ENCODE measurements around the gene BUB3.

The BUB3 gene

DNA sequence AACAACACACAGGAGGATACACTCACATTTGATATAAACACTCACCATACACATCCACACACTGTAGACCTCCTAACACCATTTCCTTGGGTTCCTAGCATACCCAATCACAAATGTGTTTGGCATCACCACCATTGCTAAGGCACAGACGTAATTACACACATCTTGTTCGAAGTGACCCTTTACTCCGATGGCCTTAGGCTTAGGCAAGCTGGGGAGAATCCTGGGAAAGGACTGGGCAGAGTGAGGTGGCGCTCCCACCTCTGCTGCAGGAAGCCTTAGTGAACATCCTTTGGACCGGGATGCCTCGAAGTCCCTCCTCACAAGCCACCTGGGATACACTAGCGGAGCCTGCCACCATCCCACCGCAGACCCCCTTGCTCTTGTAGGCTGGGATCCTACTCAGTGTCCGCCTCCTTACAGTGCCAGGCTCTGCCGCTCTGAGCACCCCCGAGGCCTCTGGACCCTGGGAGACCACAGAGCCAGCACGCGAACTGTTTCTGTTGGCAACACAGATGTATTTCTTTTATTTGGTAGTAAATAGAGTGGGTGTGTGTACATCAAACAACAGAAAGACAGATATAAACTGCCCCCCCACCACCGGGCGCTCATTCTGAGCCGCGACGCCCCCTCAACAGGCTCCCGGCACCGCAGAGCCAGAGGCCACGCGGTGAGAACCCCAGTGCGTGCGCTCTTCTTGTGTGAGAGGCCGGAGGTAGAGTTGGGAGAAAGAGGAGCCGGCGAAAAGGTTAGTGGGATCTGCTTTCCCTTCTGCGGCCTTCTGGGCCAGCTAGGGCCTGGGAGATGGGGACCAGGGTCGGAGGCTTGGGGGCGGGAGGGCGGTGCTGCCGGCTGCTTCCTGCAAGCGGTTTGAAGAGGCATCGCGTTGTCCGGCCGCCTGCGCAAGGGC lies 12.2 kb upstream of the BUB3 start:
- no peak for DNase-seq

- DNase-seq = no peak
These were observed 11.5 kb upstream of the BUB3 start for GRCh38 chr10:123142701-123143161.

DNA sequence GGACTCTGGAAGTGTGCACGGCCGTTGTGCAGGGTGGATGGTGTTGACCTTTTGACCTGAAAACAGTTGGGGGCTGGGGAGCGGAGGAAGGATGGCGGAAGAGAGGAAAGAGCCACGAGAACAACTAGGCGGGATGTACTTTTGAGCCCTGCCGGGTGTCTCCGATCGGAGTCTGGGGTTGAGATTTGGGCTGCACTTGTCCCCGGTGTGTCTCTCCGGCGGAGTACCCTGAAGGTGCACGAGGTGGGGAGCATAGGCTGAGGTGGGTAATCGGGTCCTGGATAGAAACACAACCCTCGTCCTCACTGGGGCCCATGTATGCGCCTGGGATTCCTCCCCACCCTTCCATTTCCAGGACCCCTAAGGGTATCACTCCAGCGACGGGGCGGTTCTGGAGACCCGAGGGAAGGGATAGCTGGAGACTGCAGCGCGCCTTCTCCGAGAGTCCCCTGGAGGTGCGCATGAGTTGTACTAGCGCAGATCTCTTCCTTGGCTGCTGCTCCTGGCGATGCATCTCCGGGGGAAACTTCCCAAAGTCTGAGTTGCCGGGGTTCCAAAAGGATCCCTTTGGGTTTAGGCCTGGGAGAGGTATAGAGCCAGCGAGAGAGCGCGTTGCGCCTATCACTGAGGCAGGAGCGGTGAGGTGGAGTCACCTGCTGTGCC lies 10.9 kb upstream of the BUB3 start:
- DNase-seq = no peak

GRCh38 chr10:123143825-123144168 lies 10.4 kb upstream of the BUB3 start:
- DNase-seq = no peak

DNA sequence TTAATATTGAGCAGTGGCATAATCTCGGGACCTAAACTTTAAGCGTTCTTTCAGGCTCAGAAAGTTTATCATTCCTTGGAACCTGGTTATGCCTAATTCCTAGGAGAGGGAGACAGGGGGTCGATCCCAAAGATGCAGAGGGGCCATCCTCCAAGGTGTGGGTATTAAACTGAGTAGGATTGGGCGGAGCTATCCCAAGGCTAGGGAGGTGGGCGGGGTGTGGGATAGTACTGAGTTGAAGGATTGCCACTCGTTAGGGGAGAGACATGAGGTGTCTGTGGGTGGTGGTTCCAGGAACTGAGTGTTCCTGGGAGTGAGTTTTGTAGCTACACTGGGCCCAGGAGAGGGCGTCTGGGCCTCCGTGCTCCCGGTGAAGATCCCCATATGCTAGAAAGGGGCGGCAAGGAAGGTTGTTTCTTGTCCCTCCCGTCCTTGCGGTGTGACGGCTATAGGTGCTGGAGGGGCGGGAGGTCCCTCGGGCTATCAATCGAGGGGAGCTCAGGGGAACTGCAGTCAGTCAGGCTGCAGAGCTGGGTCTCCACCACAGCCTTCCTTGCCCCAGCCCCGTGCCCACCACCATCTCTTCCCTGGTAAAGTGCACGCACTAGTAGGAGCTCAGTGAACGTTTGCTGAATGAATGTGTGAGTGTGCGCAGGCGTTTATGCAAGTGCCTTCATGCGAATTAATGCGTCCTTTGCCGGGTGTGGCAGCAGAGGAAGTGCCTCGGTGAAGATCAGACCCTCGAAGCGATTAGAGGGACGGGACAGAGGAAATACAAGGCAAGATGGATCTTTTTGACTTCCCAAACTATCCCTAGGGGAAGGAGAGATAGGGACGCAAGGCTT lies 9.3 kb upstream of the BUB3 start:
- peak; percentile 86 for DNase-seq

DNA sequence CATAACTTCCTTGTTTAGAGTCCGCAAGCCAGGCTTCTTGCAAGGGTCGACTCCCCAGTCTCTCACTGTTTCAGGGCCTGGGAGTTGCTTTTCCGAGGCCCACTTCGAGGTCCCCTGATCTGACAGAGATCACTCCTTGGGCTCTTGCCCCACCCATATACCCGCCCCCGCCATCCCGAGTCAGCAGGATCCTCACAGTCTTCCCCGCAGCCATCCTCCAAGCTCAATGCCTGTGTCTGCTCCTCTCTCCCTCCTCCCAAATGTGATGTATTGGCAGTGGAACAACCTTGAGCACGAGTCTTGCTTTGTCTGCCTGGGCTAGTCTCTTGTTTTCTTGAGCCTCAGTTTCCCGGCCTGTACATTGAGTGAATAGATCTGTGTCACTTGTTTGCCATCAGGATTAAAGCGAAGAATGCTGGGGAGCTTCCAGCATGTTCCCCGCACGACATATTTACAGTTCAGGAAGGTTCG lies 8.6 kb upstream of the BUB3 start:
- DNase-seq = no peak

GRCh38 chr10:123146013-123146893 lies 7.9 kb upstream of the BUB3 start:
- no peak for DNase-seq

DNA sequence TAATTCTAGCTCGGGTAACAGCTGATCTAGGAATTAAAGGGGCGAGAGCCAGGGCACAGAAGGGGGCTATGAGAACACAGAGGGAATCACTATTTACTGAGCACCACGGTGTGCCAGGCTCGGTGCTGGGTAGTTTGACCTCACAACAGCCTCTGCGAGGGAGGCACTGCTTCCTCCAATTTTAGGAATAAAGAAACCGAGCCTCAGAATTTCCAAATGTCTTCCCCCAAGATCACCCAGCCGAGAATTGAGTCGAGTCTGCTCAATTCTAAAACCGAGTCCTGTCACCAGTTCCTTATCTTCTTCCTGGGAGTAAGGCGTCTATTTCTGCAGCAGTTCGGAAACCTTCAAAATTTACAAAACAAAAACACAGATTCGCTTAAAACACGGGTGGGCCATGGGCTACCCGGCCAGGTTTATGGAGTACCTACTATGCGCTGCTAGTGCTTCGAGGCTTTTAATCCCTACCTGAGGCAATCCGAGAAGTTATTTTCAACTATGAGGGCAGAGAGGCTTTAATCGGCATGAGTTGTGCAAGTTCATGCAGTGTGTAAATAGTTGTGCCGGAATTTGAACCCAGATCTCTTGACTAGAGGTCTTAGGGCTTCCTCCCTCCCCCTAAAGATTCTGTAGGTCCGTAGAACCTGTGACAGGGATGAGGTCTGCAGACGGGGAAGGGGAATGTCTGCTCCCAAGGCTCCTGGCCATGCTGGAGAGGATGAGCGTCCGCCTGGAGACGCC lies 7.1 kb upstream of the BUB3 start:
- no peak for DNase-seq

GRCh38 chr10:123147635-123148413 lies 6.4 kb upstream of the BUB3 start, which contains the start of gene HMX2:
TSS of gene HMX2 (plus strand) at chr10:123148136. CDS start at chr10:123148379, 243 bp downstream.
- DNase-seq = peak; percentile 60

GRCh38 chr10:123148414-123149161 lies 5.6 kb upstream of the BUB3 start:
- DNase-seq = peak; percentile 56

GRCh38 chr10:123149162-123149567 lies 5.0 kb upstream of the BUB3 start:
- no peak for DNase-seq

DNA sequence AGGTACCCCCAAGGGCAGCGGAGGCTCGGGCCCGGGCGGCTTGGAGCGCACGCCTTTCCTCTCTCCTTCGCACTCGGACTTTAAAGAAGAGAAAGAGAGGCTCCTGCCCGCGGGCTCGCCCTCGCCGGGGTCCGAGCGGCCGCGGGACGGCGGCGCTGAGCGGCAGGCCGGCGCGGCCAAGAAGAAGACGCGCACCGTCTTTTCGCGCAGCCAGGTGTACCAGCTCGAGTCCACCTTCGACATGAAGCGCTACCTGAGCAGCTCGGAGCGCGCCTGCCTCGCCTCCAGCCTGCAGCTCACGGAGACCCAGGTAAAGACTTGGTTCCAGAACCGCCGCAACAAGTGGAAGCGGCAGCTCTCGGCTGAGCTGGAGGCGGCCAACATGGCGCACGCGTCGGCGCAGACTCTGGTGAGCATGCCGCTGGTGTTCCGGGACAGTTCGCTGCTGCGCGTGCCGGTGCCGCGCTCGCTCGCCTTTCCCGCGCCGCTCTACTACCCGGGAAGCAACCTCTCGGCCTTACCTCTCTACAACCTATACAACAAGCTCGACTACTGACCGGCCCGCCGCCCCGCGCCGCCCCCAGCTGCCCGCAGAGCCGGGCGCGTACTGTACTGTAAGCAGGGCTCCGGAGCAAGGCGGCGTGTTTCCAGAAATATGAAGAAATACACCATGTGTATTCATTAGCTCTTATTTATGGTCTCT lies 4.5 kb upstream of the BUB3 start:
- no peak for DNase-seq

DNA sequence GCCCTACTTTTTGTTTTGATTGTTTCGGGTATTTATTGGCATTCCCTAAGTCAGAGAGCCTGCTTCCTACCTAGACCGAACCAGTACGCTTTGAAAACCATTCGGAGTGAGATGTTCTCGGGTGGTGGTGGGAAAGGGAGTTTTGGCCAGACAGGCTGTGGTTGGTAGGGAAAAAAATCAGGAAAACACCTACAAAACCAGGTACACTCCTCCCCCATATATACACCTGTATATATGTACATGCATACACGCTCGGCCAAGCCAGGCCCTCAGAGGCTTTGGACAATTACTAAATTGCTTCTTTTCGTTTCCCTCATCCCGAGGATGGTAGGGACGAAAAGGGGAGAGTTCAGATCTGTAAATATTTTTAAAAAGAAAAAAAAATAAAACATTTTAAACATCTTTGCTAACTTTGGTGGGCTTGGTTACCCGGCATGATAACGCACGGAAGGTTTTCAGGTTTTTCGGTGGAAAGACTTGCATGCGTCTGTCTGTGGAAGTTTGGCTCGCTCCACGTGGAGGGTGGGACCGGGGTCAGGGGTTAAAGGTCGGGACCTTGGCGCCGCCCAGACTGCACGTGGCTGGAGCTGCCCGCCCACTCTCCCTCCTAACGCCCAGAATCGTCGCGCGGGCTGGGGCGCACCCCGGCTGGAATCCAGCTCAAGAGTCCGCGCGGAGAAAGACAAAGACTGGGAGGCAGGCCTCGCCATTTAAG lies 3.8 kb upstream of the BUB3 start:
- DNase-seq = no peak

- DNase-seq = no peak
These were observed 3.0 kb upstream of the BUB3 start for GRCh38 chr10:123150986-123151736.

GRCh38 chr10:123151737-123152135 lies 2.5 kb upstream of the BUB3 start:
- no peak for DNase-seq

DNA sequence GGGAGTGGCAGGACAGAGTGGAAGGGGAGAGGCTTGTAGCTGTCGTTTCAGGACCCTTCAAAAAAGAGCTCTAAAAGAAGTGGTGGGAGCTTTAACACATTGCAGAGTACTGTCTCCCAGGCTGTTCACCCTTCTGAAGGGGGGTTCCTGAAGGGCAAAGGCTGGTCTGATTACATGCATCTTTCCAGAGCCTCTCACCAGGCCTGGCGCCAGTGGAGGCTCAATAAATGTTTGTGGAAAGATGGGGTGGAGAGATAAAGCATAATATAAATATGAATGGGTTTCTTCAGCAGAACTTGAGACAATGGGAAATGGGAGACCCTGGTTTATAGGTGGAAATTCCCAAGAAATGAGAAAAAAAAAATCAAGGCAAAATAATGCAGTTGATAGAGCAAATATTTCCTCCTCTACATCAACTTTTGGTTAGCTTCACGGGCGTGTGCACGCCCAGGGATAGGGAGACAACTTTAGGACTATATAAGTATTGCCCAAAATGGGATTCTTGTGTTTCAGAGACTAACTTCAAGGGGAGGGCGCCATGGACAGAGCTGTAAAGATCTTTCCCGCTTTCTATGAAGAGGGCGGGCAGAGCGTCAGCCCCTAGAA lies 613 bp upstream of the BUB3 start:
- DNase-seq = peak; percentile 61

Measured in OCI-M1 (cell line).